DOHH2 (cell line): ENCODE data around the gene PGRMC1.
"Not testable (repeated sequence)": the region's sequence is repeated elsewhere in the genome, so short reads cannot be mapped to it uniquely, and the experiment has no call there.

Experiments used
- H3F3A ChIP-seq: fragments of 200-600 bp; sonication (generic), shearing (Covaris generic); 2 replicates; pipeline ENCODE4 v1.6.0; 2016; ENCODE audit warnings: antibody characterized with exemption, mild to moderate bottlenecking; ENCODE audit not compliant: control insufficient read depth, insufficient read depth
- H3K27ac ChIP-seq: fragments of 200-600 bp; sonication (generic); 2 replicates; pipeline ENCODE4 v1.5.1; 2014; ENCODE audit warnings: low read depth, mild to moderate bottlenecking, low read length, moderate library complexity
- H3K27me3 ChIP-seq: fragments of 200-600 bp; sonication (generic); 2 replicates; pipeline ENCODE4 v1.6.1; 2014; ENCODE audit warnings: mild to moderate bottlenecking, low read length, mixed read lengths; ENCODE audit not compliant: control insufficient read depth
- H3K36me3 ChIP-seq: fragments of 200-600 bp; sonication (generic); 2 replicates; pipeline ENCODE4 v1.6.1; 2014; ENCODE audit warnings: mild to moderate bottlenecking, low read length, moderate library complexity, mixed read lengths; ENCODE audit not compliant: control insufficient read depth
- H3K4me1 ChIP-seq: fragments of 200-600 bp; sonication (generic); 2 replicates; pipeline ENCODE4 v1.6.1; 2014; ENCODE audit warnings: mild to moderate bottlenecking, low read length, mixed read lengths; ENCODE audit not compliant: control insufficient read depth
- H3K4me2 ChIP-seq: fragments of 200-600 bp; sonication (generic); 2 replicates; pipeline ENCODE4 v1.6.0; 2014; ENCODE audit warnings: mild to moderate bottlenecking, low read length, moderate library complexity
- H3K4me3 ChIP-seq: fragments of 200-600 bp; sonication (generic); 2 replicates; pipeline ENCODE4 v1.5.1; 2014; ENCODE audit warnings: mild to moderate bottlenecking, low read length, mixed read lengths
- H3K79me2 ChIP-seq: fragments of 200-600 bp; sonication (generic); 2 replicates; pipeline ENCODE4 v1.6.1; 2014; ENCODE audit warnings: mild to moderate bottlenecking, low read length, mixed read lengths; ENCODE audit not compliant: control insufficient read depth
- H3K9me2 ChIP-seq: fragments of 200-600 bp; sonication (generic); replicated peaks from 2 replicates; pipeline ENCODE4 v1.6.1; 2014; ENCODE audit warnings: mild to moderate bottlenecking, low read length, mixed read lengths; ENCODE audit not compliant: control insufficient read depth
- H3K9me3 ChIP-seq: fragments of 200-600 bp; sonication (generic); 2 replicates; pipeline ENCODE4 v1.6.1; 2014; ENCODE audit warnings: antibody characterized with exemption, low read length, mixed read lengths; ENCODE audit not compliant: control insufficient read depth, insufficient read depth
- H4K20me1 ChIP-seq: fragments of 200-600 bp; sonication (generic); 2 replicates; pipeline ENCODE4 v1.6.0; 2014; ENCODE audit warnings: low read depth, mild to moderate bottlenecking, antibody characterized with exemption, low read length, moderate library complexity; ENCODE audit not compliant: control insufficient read depth, insufficient read depth
- EZH2phosphoT487 ChIP-seq: fragments of 200-600 bp; sonication (generic); IDR thresholded peaks from 2 replicates; pipeline ENCODE4 v1.6.1; 2017; ENCODE audit warnings: borderline replicate concordance, mild to moderate bottlenecking, antibody characterized with exemption, low read length, moderate library complexity, mixed read lengths
- TF ChIP-seq, protein P1 (sequence below): fragments of 200-600 bp; sonication (generic); IDR thresholded peaks from one replicate; pipeline ENCODE4 v1.5.1; 2014; ENCODE audit warnings: antibody characterized with exemption, mild to moderate bottlenecking, low read depth, low read length; ENCODE audit not compliant: poor library complexity, severe bottlenecking

Gene PGRMC1

DNA sequence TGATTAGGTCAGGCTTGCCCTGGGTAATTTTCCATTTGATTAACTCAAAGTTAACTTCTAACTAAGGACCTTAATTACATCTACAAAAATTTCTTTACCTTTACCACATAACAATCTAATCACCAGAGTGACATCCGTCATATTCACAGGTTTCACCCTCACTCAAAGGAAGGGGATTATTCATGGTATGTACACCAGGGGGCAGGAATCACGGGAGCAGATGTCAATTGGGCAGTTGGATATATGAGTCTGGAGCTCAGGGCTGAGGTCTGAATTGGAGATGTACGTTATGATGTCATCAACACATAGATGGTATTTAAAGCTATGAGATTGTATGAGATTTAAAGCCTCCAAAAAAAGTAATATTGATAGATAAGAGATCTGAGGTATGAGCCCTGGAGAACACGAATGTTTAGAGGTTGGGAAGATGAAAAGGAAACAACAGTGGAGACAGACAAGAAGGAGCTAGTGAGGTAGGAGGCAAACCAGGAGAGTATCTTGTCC is 52.9 kb downstream of the PGRMC1 start:
- H3K9me3 ChIP-seq: no peaks in the 10 kb centered on the region
- H3F3A ChIP-seq: no peaks in the 10 kb centered on the region
- H3K79me2 ChIP-seq: no peaks in the 10 kb centered on the region
- H3K4me1 ChIP-seq: no peaks in the 10 kb centered on the region
- no peaks in the 10 kb centered on the region for H3K36me3 ChIP-seq
- no peaks in the 10 kb centered on the region for H3K9me2 ChIP-seq
- no peak overlapping the region for H3K4me3 ChIP-seq
- H3K4me2 ChIP-seq: no peak overlapping the region
- TF ChIP-seq, protein P1, sequence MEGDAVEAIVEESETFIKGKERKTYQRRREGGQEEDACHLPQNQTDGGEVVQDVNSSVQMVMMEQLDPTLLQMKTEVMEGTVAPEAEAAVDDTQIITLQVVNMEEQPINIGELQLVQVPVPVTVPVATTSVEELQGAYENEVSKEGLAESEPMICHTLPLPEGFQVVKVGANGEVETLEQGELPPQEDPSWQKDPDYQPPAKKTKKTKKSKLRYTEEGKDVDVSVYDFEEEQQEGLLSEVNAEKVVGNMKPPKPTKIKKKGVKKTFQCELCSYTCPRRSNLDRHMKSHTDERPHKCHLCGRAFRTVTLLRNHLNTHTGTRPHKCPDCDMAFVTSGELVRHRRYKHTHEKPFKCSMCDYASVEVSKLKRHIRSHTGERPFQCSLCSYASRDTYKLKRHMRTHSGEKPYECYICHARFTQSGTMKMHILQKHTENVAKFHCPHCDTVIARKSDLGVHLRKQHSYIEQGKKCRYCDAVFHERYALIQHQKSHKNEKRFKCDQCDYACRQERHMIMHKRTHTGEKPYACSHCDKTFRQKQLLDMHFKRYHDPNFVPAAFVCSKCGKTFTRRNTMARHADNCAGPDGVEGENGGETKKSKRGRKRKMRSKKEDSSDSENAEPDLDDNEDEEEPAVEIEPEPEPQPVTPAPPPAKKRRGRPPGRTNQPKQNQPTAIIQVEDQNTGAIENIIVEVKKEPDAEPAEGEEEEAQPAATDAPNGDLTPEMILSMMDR: no peak
- TF ChIP-seq EZH2phosphoT487: no peak
- H4K20me1 ChIP-seq: no peaks in the 10 kb centered on the region
- no peaks in the 10 kb centered on the region for H3K27me3 ChIP-seq
- no peak overlapping the region for H3K27ac ChIP-seq

DNA sequence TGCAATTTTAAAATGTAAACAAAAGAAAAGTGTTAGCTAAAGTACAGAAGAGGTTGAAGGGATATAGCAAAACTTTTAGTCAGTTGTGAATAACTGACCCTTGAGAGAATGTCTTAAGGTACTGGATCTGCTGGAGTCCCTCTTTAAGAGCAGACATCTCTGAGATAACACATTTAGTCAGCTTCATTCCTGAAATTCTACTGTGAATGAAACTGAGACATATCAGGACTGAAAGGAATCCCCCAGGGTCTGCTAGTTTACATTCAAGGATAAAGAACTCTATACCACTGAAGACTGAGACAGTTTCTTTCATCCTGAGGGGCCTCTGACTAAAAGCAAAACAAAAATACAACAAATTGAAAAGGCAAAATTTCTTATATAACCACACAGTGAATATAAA is 54.4 kb downstream of the PGRMC1 start:
- Histone ChIP-seq H3K27me3 (no peaks in the 10 kb centered on the region), H3F3A (no peaks in the 10 kb centered on the region), H3K4me3 (no peak overlapping the region), H3K79me2 (no peaks in the 10 kb centered on the region), H3K4me1 (no peaks in the 10 kb centered on the region), H4K20me1 (no peaks in the 10 kb centered on the region), H3K9me3 (no peaks in the 10 kb centered on the region), H3K9me2 (no peaks in the 10 kb centered on the region), H3K27ac (no peak overlapping the region), H3K36me3 (no peaks in the 10 kb centered on the region), H3K4me2 (no peak overlapping the region)
- TF ChIP-seq, protein P1: no peak

DNA sequence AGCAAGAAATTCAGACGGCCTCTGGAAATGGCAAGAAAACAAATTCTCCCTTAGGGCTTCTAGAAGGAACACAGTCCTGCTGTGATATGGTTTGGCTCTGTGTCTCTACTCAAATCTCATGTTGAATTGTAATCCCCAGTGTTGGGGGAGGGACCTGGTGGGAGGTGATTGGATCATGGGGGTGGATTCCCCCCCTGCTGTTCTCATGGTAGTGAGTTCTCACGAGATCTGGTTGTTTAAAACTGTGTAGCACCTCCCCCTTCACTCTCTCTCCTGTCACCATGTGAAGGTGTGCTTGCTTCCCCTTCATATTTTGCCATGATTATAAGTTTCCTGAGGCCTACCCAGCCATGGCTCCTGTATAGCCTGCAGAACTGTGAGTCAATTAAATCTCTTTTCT is 55.2 kb downstream of the PGRMC1 start:
- not testable (repeated sequence) for H3K4me1 ChIP-seq, H3K4me2 ChIP-seq, H3K9me2 ChIP-seq, H4K20me1 ChIP-seq, H3K27ac ChIP-seq, H3F3A ChIP-seq, H3K4me3 ChIP-seq, H3K9me3 ChIP-seq, H3K36me3 ChIP-seq, H3K27me3 ChIP-seq, H3K79me2 ChIP-seq

DNA sequence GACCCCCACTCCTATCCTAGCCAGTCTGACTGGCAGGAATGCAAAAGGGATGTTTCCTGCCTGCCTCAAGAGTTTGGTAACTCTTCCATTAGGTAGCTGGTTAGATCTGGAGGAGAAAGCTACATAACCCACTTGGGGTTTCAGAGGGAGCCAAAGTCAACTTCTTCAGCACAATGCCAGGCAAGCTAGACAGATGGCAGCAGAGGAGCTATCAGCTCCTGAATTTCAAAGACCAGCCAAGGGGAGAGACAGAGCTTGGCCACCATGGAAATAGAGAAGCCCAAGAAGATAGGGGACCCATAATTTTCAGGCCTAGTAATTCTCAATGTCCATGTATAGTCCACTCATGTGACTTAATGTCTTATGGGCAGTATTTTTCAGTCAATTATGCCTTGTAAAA is 56.4 kb downstream of the PGRMC1 start:
- Histone ChIP-seq H3F3A (no peaks in the 10 kb centered on the region), H3K4me1 (no peaks in the 10 kb centered on the region), H3K9me3 (no peaks in the 10 kb centered on the region), H3K27ac (no peak overlapping the region), H4K20me1 (no peaks in the 10 kb centered on the region), H3K9me2 (no peaks in the 10 kb centered on the region), H3K27me3 (no peaks in the 10 kb centered on the region), H3K36me3 (no peaks in the 10 kb centered on the region), H3K79me2 (no peaks in the 10 kb centered on the region), H3K4me2 (no peak overlapping the region), H3K4me3 (no peak overlapping the region)
- no peak for TF ChIP-seq EZH2phosphoT487
- TF ChIP-seq, protein P1: no peak
